ENCODE results near the gene PCDHB3.
A peak's percentile ranks its signal among the peaks of the same experiment; 100 is the strongest.
"Not testable (repeated sequence)": the region's sequence is repeated elsewhere in the genome, so short reads cannot be mapped to it uniquely, and the experiment has no call there.

PCDHB3 gene

DNA sequence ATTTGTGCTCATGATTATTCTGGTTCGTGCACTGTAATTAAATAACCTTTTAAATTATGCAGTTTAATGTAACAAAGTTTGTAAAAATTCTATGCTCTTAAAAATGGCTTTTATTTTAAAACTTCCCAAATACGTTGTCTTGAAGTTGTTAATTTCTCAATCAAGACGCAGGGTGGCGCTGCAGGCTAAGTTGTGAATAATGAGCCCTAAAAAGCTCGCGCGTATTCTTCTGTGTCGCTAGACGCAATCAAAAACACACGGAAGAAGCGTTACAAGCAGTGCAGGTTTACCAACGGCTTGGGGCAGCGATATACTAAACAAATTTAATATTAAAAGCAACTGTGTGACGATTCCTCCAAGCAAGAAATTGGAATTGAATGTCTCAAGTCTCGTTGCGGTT lies 21.3 kb downstream of the PCDHB3 start, which contains the start of gene PCDHB4:
Gene PCDHB4 (plus strand): TSS at position 256 of the 400 bp plus-strand sequence. CDS start 181 bp downstream, outside the sequence.
- H3K27ac ChIP-seq, result no peak within 1 kb of the TSS
- TF ChIP-seq, protein P1, sequence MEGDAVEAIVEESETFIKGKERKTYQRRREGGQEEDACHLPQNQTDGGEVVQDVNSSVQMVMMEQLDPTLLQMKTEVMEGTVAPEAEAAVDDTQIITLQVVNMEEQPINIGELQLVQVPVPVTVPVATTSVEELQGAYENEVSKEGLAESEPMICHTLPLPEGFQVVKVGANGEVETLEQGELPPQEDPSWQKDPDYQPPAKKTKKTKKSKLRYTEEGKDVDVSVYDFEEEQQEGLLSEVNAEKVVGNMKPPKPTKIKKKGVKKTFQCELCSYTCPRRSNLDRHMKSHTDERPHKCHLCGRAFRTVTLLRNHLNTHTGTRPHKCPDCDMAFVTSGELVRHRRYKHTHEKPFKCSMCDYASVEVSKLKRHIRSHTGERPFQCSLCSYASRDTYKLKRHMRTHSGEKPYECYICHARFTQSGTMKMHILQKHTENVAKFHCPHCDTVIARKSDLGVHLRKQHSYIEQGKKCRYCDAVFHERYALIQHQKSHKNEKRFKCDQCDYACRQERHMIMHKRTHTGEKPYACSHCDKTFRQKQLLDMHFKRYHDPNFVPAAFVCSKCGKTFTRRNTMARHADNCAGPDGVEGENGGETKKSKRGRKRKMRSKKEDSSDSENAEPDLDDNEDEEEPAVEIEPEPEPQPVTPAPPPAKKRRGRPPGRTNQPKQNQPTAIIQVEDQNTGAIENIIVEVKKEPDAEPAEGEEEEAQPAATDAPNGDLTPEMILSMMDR (IDR thresholded peaks at IDR 0.05), result peak; percentile 31
- TF ChIP-seq ZFX (IDR thresholded peaks at IDR 0.05; ENCODE audit: borderline replicate concordance), result no peak

DNA sequence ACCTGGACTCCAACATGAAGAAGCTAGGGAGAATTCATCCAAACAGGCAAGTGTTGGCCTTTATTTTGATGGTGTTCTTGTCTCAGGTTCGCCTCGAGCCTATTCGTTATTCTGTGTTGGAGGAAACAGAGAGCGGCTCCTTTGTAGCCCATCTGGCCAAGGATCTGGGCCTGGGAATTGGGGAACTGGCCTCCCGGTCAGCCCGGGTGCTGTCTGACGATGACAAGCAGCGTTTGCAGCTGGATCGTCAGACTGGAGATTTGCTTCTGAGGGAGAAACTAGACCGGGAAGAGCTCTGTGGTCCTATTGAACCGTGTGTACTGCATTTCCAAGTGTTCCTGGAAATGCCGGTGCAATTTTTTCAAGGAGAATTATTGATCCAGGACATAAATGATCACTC lies 21.7 kb downstream of the PCDHB3 start:
- TF ChIP-seq ZFX (IDR thresholded peaks at IDR 0.05; ENCODE audit: borderline replicate concordance), result no peak
- TF ChIP-seq, protein P1 (IDR thresholded peaks at IDR 0.05), result no peak

DNA sequence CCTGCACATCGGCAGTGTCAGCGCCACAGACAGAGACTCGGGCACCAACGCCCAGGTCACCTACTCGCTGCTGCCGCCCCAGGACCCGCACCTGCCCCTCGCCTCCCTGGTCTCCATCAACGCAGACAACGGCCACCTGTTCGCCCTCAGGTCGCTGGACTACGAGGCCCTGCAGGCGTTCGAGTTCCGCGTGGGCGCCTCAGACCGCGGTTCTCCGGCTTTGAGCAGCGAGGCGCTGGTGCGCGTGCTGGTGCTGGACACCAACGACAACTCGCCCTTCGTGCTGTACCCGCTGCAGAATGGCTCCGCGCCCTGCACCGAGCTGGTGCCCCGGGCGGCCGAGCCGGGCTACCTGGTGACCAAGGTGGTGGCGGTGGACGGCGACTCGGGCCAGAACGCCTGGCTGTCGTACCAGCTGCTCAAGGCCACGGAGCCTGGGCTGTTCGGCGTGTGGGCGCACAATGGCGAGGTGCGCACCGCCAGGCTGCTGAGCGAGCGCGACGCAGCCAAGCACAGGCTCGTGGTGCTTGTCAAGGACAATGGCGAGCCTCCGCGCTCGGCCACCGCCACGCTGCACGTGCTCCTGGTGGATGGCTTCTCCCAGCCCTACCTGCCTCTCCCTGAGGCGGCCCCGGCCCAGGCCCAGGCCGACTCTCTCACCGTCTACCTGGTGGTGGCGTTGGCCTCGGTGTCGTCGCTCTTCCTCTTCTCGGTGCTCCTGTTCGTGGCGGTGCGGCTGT lies 23.3 kb downstream of the PCDHB3 start:
- H3K27ac ChIP-seq, result not testable (repeated sequence)

More for the DNA sequence above, 21.7 kb downstream of the PCDHB3 start:
- no peak overlapping the region for H3K27ac ChIP-seq

DNA sequence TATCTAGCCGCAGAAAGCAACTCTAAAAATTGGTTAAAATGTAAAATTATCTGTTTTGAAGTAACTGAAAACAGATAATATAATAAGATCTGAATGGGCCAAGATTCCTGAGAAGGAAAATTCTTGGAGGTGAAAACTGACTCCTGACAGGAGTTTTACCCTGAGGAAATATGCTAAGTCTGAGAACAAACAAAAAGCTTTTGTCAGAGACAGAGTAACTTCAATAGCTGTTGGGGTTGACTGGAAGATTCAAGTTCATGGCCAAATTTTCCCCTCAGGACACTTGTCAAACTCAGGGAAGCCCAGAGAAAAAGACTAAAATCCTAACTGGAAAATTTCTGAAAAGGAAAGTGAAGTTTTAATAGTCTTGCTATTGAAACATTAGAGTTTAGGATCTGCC lies 27.0 kb downstream of the PCDHB3 start:
- peak overlapping the region; percentile 57 for H3K27ac ChIP-seq
- no peak for TF ChIP-seq ZFX (IDR thresholded peaks at IDR 0.05; ENCODE audit: borderline replicate concordance)
- TF ChIP-seq, protein P1 (IDR thresholded peaks at IDR 0.05), result no peak

DNA sequence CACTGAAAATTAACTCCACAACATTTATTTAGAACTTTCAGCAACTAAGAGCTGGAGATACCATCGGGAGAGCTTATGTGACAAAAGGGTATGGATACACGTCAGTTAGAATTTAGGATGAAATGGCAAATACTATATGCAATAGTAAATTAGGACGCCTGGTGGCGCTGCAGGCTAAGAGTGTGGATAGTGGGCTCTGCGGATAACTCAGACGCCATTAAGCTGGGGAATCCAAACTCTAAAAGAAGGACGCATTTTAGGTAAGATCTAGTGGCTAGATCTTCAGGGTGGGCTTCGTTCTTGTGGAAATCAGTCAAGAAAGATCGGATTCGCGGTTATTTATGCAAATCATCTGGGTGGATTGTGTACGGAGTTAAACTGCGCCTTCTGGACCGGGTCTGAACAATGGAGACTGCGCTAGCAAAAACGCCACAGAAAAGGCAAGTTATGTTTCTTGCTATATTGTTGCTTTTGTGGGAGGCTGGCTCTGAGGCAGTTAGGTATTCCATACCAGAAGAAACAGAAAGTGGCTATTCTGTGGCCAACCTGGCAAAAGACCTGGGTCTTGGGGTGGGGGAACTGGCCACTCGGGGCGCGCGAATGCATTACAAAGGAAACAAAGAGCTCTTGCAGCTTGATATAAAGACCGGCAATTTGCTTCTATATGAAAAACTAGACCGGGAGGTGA lies 34.9 kb downstream of the PCDHB3 start, which contains the start of gene PCDHB5:
Gene PCDHB5 (plus strand): TSS at position 177 of the 688 bp plus-strand sequence. CDS start 229 bp downstream, at position 406.
- no peak for TF ChIP-seq ZFX (IDR thresholded peaks at IDR 0.05; ENCODE audit: borderline replicate concordance)
- TF ChIP-seq, protein P1 (IDR thresholded peaks at IDR 0.05), result peak; percentile 75
- no peak within 1 kb of the TSS for H3K27ac ChIP-seq

DNA sequence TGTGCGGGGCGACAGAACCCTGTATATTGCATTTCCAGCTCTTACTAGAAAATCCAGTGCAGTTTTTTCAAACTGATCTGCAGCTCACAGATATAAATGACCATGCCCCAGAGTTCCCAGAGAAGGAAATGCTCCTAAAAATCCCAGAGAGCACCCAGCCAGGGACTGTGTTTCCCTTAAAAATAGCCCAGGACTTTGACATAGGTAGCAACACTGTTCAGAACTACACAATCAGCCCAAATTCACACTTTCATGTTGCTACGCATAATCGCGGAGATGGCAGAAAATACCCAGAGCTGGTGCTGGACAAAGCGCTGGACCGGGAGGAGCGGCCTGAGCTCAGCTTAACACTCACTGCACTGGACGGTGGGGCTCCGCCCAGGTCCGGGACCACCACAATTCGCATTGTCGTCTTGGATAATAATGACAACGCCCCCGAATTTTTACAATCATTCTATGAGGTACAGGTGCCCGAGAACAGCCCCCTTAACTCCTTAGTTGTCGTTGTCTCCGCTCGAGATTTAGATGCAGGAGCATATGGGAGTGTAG lies 35.5 kb downstream of the PCDHB3 start:
- H3K27ac ChIP-seq, result no peak overlapping the region
- TF ChIP-seq ZFX (IDR thresholded peaks at IDR 0.05; ENCODE audit: borderline replicate concordance), result no peak
- TF ChIP-seq, protein P1 (IDR thresholded peaks at IDR 0.05), result no peak

DNA sequence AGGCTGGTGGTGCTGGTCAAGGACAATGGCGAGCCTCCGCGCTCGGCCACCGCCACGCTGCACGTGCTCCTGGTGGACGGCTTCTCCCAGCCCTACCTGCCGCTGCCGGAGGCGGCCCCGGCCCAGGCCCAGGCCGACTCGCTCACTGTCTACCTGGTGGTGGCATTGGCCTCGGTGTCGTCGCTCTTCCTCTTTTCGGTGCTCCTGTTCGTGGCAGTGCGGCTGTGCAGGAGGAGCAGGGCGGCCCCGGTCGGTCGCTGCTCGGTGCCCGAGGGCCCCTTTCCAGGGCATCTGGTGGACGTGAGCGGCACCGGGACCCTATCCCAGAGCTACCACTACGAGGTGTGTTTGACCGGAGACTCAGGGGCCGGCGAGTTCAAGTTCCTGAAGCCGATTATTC lies 37.1 kb downstream of the PCDHB3 start:
- not testable (repeated sequence) for H3K27ac ChIP-seq

DNA sequence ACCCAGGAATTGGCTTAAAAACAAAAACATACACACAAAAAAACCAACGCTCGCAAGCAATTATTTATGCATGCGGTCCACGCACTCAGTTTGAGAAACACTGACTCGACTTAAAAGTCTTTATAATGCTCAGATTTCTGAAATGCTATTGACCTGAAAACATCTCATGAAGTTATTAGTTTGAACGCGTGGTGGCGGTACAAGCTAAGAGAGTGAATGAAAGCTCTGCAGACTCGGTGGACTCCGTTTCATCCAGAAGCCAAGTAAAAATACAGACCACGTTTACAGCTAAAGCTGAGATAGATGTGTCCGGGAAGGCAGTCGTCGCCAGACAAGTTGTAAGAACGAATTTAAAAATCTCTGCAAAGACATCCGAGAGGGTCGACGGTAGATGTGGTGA lies 49.5 kb downstream of the PCDHB3 start, which contains the start of gene PCDHB6:
Gene PCDHB6 (plus strand): TSS at position 246 of the 400 bp plus-strand sequence. CDS start 201 bp downstream, outside the sequence.
- TF ChIP-seq, protein P1 (IDR thresholded peaks at IDR 0.05), result peak; percentile 63
- no peak for TF ChIP-seq ZFX (IDR thresholded peaks at IDR 0.05; ENCODE audit: borderline replicate concordance)
- no peak within 1 kb of the TSS for H3K27ac ChIP-seq
